Stimulated activated CD4-positive, alpha-beta T cell treated with anti-CD3 and anti-CD28 coated beads, Interleukin-2, amount 100 ng/mL, for 4 hours (primary cell): ENCODE data around the gene FRAT2.
"Not testable (repeated sequence)": the region's sequence is repeated elsewhere in the genome, so short reads cannot be mapped to it uniquely, and the experiment has no call there.

Experiments
- DNase-seq: peaks from one replicate; pipeline ENCODE4 v3.0.0-alpha.2; 2020; ENCODE audit warnings: low read depth

The FRAT2 gene

GRCh38 chr10:97290576-97291356 is 43.8 kb downstream of the FRAT2 start:
- DNase-seq = not testable (repeated sequence)

GRCh38 chr10:97290076-97290475 is 44.5 kb downstream of the FRAT2 start:
- DNase-seq = not testable (repeated sequence)
